K562 (cell line): ENCODE results near the gene FARP1. TPM values are rescaled to one million over a fixed set of nuclear protein-coding genes. Genes with fewer than 3 reads are reported as not detected.

Experiments
- ATAC-seq: fragments of 200-7000 bp; cut with Tn5 transposase; 3 replicates; pipeline ENCODE4 v1.9.1; 2020; ENCODE audit warnings: moderate library complexity
- BruUV-seq: library from RNA; stranded (reverse); fragments of 400-500 nt; replicated peaks from 2 replicates; lab custom pipeline; 2021; lab: Mats Ljungman, UMichigan
- CTCF ChIA-PET: fragments of 300-600 bp; formaldehyde crosslinking; extraction: SDS; loops from one replicate; lab custom pipeline; 2021; ENCODE audit warnings: low intra/inter-chr PET ratio; lab: Yijun Ruan, JAX
- POLR2A ChIA-PET: fragments of 300-600, 350-650 bp; sonication (Branson Sonifier 250); formaldehyde crosslinking; extraction: SDS; loops from one replicate; lab custom pipeline; 2021; ENCODE audit warnings: antibody characterized with exemption, inconsistent platforms; lab: Yijun Ruan, JAX
- DNase-seq, 4 experiments: peaks; one replicate each; pipeline versions ENCODE4 v3.0.0 to v3.0.0-alpha.2; 2011 to 2018; ENCODE audit warnings: low spot score in 3 of 4, mixed read lengths in 3 of 4; ENCODE audit errors: extremely low read depth in 1 of 4
- FAIRE-seq: peaks from 2 replicates; lab custom pipeline; 2011; peaks lifted over from hg19 to GRCh38; lab: Jason Lieb, UNC
- H2AFZ ChIP-seq: 2 replicates; pipeline ENCODE4 v1.6.0; 2011; ENCODE audit warnings: low read depth, low read length, control low read depth, inconsistent platforms
- H3K27ac ChIP-seq: fragments of 200-600 bp; 3 replicates; pipeline ENCODE4 v1.8.0; 2011; ENCODE audit warnings: low read depth, mild to moderate bottlenecking, control low read depth, inconsistent platforms, low read length, moderate library complexity, mixed read lengths; ENCODE audit errors: extremely low read depth
- H3K27me3 ChIP-seq, 2 experiments: fragments of 300-600 bp in 1 of 2; 2 replicates in 1 of 2; 3 replicates in 1 of 2; pipeline versions ENCODE4 v1.6.0 to v1.8.0; 2011; ENCODE audit warnings: inconsistent platforms in 2 of 2, low read length in 2 of 2, mild to moderate bottlenecking in 1 of 2, mixed read lengths in 1 of 2, moderate library complexity in 1 of 2; ENCODE audit not compliant: control insufficient read depth in 2 of 2, insufficient read depth in 2 of 2
- H3K36me3 ChIP-seq: fragments of 300-600 bp; 3 replicates; pipeline ENCODE4 v1.8.0; 2011; ENCODE audit warnings: mild to moderate bottlenecking, low read length, inconsistent platforms; ENCODE audit not compliant: control insufficient read depth, insufficient read depth
- H3K4me1 ChIP-seq, 2 experiments: fragments of 200-600 bp in 1 of 2; replicated peaks in 1 of 2; 2 replicates in 1 of 2; 3 replicates in 1 of 2; pipeline versions ENCODE4 v1.5.1 to v1.8.0; 2011; ENCODE audit warnings: inconsistent platforms in 2 of 2, low read length in 2 of 2, mild to moderate bottlenecking in 1 of 2, mixed read lengths in 1 of 2, moderate library complexity in 1 of 2; ENCODE audit not compliant: control insufficient read depth in 2 of 2, insufficient read depth in 2 of 2
- H3K4me2 ChIP-seq: 2 replicates; pipeline ENCODE4 v1.6.1; 2011; ENCODE audit warnings: low read length, control low read depth, inconsistent platforms, mixed read lengths; ENCODE audit not compliant: insufficient read depth
- H3K4me3 ChIP-seq: fragments of 200-600 bp; sonication (generic), shearing (Covaris generic); 2 replicates; pipeline ENCODE4 v1.5.1; 2016; ENCODE audit warnings: control low read depth, inconsistent platforms
- H3K79me2 ChIP-seq: fragments of 200-600 bp; 3 replicates; pipeline ENCODE4 v1.8.0; 2011; ENCODE audit warnings: low read length, inconsistent platforms; ENCODE audit not compliant: control insufficient read depth, insufficient read depth
- H3K9ac ChIP-seq, 2 experiments: 2 replicates each; pipeline versions ENCODE4 v1.6.0 to v1.6.1; 2011; ENCODE audit warnings: low read depth in 2 of 2, low read length in 2 of 2, control low read depth in 1 of 2, inconsistent platforms in 1 of 2, mild to moderate bottlenecking in 1 of 2, mixed read lengths in 1 of 2; ENCODE audit not compliant: insufficient read depth in 1 of 2
- H3K9me1 ChIP-seq: one replicate; pipeline ENCODE4 v1.6.0; 2011; ENCODE audit warnings: inconsistent platforms, mild to moderate bottlenecking, low read length, moderate library complexity; ENCODE audit not compliant: control insufficient read depth, insufficient read depth
- H3K9me3 ChIP-seq: replicated peaks from 2 replicates; pipeline ENCODE4 v1.5.1; 2011; ENCODE audit warnings: low read depth, low read length, inconsistent platforms; ENCODE audit not compliant: control insufficient read depth, insufficient read depth
- H4K20me1 ChIP-seq: replicated peaks from 2 replicates; pipeline ENCODE4 v1.6.1; 2011; ENCODE audit warnings: low read length, inconsistent platforms, mixed read lengths; ENCODE audit not compliant: control insufficient read depth, insufficient read depth
- CEBPG ChIP-seq, 3 experiments: fragments of 200-800 bp in 1 of 3; sonication (Bioruptor generic) in 1 of 3; sonication (generic) in 1 of 3; formaldehyde crosslinking in 1 of 3; IDR thresholded peaks in 2 of 3; conservative IDR thresholded peaks in 1 of 3; 2 replicates each; pipeline versions ENCODE4 v1.6.1 to v1.8.0; 2016 to 2022; ENCODE audit warnings: missing compliant biosample characterization in 2 of 3, missing genetic modification characterization in 2 of 3, mild to moderate bottlenecking in 1 of 3, missing genetic modification reagents in 1 of 3
- HMBOX1 ChIP-seq: sonication (generic); IDR thresholded peaks from 2 replicates; pipeline ENCODE4 v1.6.1; 2016
- JUN ChIP-seq, 2 experiments: sonication (generic) in 1 of 2; formaldehyde crosslinking in 1 of 2; IDR thresholded peaks; 2 replicates each; pipeline versions ENCODE4 v1.6.1 to v1.8.0; 2012 to 2022; ENCODE audit warnings: borderline replicate concordance in 2 of 2, mild to moderate bottlenecking in 2 of 2, improper control_type of control experiment in 1 of 2, low read depth in 1 of 2, low read length in 1 of 2, missing genetic modification reagents in 1 of 2
- KDM1A ChIP-seq, 2 experiments: fragments of 450-650 bp; IDR thresholded peaks; 2 replicates each; pipeline ENCODE4 v1.6.1; 2016; ENCODE audit warnings: mild to moderate bottlenecking in 2 of 2
- NELFE ChIP-seq: IDR thresholded peaks from 2 replicates; pipeline ENCODE4 v1.6.1; 2011; ENCODE audit warnings: mild to moderate bottlenecking; ENCODE audit not compliant: insufficient read depth, insufficient read length
- ZBTB9 ChIP-seq: fragments of 450-650 bp; formaldehyde crosslinking; IDR thresholded peaks from 2 replicates; pipeline ENCODE4 v1.4.0; 2020; ENCODE audit warnings: mild to moderate bottlenecking, moderate library complexity
- ZNF121 ChIP-seq: sonication (generic); formaldehyde crosslinking; conservative IDR thresholded peaks from 2 replicates; pipeline ENCODE4 v1.8.0; 2022; ENCODE audit warnings: missing genetic modification reagents
- WGBS: fragments of 100-300 bp; shearing (Covaris generic); methylation state at CpG from one replicate; pipeline ENCODE4 v1.1.6; 2016; ENCODE audit warnings: low coverage, mixed read lengths; ENCODE audit not compliant: insufficient coverage; ENCODE audit errors: missing lambda C conversion rate; 5-methylcytosine and 5-hydroxymethylcytosine counted together
- in situ Hi-C: fragments of 300-500 bp; cut with MboI; formaldehyde crosslinking; loops from 4 replicates; pipeline ENCODE4 v1.15.0; 2018; ENCODE audit warnings: inconsistent platforms, mixed read lengths
- intact Hi-C: fragments of 100-400 bp; cut with micrococcal nuclease; formaldehyde crosslinking; loops from 2 replicates; pipeline ENCODE4 v1.14.2; 2022
- polyA plus RNA-seq, 8 experiments: library from polyadenylated mRNA; depleted of rRNA in 4 of 8; stranded (reverse) in 5 of 8; unstranded in 3 of 8; fragments of >200 nt; fragmentation: Nextera tagmentation in 2 of 8; fragmentation: Illumina TruSeq in 1 of 8; extraction: Ambion mirVana in 2 of 8; extraction: Trizol in 1 of 8; gene quantifications; 2 replicates each; pipeline versions ENCODE4 v1.2.1 to v1.2.3, GENCODE V29; 2011 to 2014; ENCODE audit warnings: inconsistent platforms in 1 of 8, missing spikeins in 1 of 8
- total RNA-seq, 7 experiments: library from RNA; depleted of rRNA in 6 of 7; stranded (reverse); fragments of >200 nt in 6 of 7; fragmentation: Illumina TruSeq in 2 of 7; extraction: Trizol in 2 of 7; gene quantifications; 2 replicates each; pipeline versions ENCODE4 v1.2.1 to v1.2.3, GENCODE V29; 2011 to 2021; ENCODE audit warnings: low replicate concordance in 1 of 7

FARP1 gene
- total and polyA plus RNA-seq, 9 of the 15 experiments (the other 6 are each of a cell fraction or from before 2014, with no cell fraction given) = 0.03 to 0.29 (median 0.05) TPM; not detected in 3

GRCh38 chr13:98429531-98429930 lies 286.6 kb downstream of the FARP1 start:
- H3K9me3 ChIP-seq = no peaks in the 10 kb centered on the region
- no peak overlapping the region for H3K9ac ChIP-seq
- DNase-seq (no peak), FAIRE-seq (no peak), ATAC-seq (no peak)
- H3K27ac ChIP-seq = no peak overlapping the region
- BruUV-seq = no TSS peak
- H3K4me3 ChIP-seq = no peak overlapping the region
- no peaks in the 10 kb centered on the region for H4K20me1 ChIP-seq
- H3K4me1 ChIP-seq = peaks cover 0 to 4% of the 10 kb centered on the region in 2 experiments; a peak in 2 of 5 replicates
- WGBS = 0% methylated on average over 7 of the region's 7 CpGs
- H3K36me3 ChIP-seq = no peaks in the 10 kb centered on the region
- no peak overlapping the region for H3K4me2 ChIP-seq
- ChIA-PET CTCF (no interaction called here), POLR2A (no interaction called here)
- H3K27me3 ChIP-seq = peaks cover 17 to 60% of the 10 kb centered on the region in 2 experiments
- H2AFZ ChIP-seq = no peak overlapping the region
- intact Hi-C loops (no loop called here), in situ Hi-C loops (no loop called here)
- TF ChIP-seq KDM1A (IDR thresholded peaks at IDR 0.05) = no peak
- no peak for TF ChIP-seq CEBPG (CRISPR knock-in tag; IDR thresholded peaks at IDR 0.05)
- 0 out of 4 replicates have a peak, but pooled peaks of 1 of the 2 experiments have one; percentile 13 for TF ChIP-seq CEBPG (tag; conservative IDR thresholded peaks at IDR 0.05 in 1 of 2, IDR thresholded peaks at IDR 0.05 in 1 of 2)
- no peaks in the 10 kb centered on the region for H3K9me1 ChIP-seq
- H3K79me2 ChIP-seq = no peaks in the 10 kb centered on the region

- ChIA-PET CTCF (no interaction called here), POLR2A (no interaction called here)
Measured at GRCh38 chr13:98429977-98430736, 287.3 kb downstream of the FARP1 start.

More at GRCh38 chr13:98429977-98430736, 287.3 kb downstream of the FARP1 start:
- H3K27me3 ChIP-seq = peaks cover 17 to 59% of the 10 kb centered on the region in 2 experiments
- WGBS = 2% methylated on average over 10 of the region's 11 CpGs
- no peak overlapping the region for H2AFZ ChIP-seq
- H3K4me1 ChIP-seq = peaks cover 0 to 4% of the 10 kb centered on the region in 2 experiments; a peak in 2 of 5 replicates
- no peak overlapping the region for H3K4me3 ChIP-seq
- no peaks in the 10 kb centered on the region for H3K9me1 ChIP-seq
- no peaks in the 10 kb centered on the region for H3K9me3 ChIP-seq
- no peaks in the 10 kb centered on the region for H3K79me2 ChIP-seq
- FAIRE-seq (no peak), DNase-seq (no peak), ATAC-seq (no peak)
- H3K4me2 ChIP-seq = no peak overlapping the region
- H4K20me1 ChIP-seq = no peaks in the 10 kb centered on the region
- intact Hi-C loops = no loop called here
- in situ Hi-C loops = no loop called here
- TF ChIP-seq JUN (IDR thresholded peaks at IDR 0.05; ENCODE audit: borderline replicate concordance, low read depth, low read length) (no peak), JUN (CRISPR knock-in tag; IDR thresholded peaks at IDR 0.05; ENCODE audit: borderline replicate concordance) (no peak), ZBTB9 (CRISPR knock-in tag) (no peak), NELFE (no peak), ZNF121 (CRISPR knock-in tag) (peak; percentile 18; the same call in 1 of the 2 replicates), HMBOX1 (no peak)
- no peak overlapping the region for H3K9ac ChIP-seq
- no peaks in the 10 kb centered on the region for H3K36me3 ChIP-seq
- H3K27ac ChIP-seq = no peak overlapping the region
- BruUV-seq = no TSS peak
